PC-9 (cell line): ENCODE data around the gene HTRA2. TPM values are rescaled to one million over a fixed set of nuclear protein-coding genes. Genes with fewer than 3 reads are reported as not detected.

Source experiments
- BruUV-seq: library from RNA; stranded (reverse); fragments of 400-500 nt; replicated peaks from 2 replicates; lab custom pipeline; 2021; lab: Mats Ljungman, UMichigan
- CTCF ChIA-PET: fragments of 300-600 bp; sonication (Branson Sonifier 250); formaldehyde crosslinking; loops from one replicate; lab custom pipeline; 2022; ENCODE audit warnings: antibody characterized with exemption; lab: Charles Lee
- POLR2A ChIA-PET: fragments of 300-600 bp; sonication (Branson Sonifier 250); formaldehyde crosslinking; loops from one replicate; lab custom pipeline; 2022; ENCODE audit warnings: antibody characterized with exemption; ENCODE audit not compliant: unreplicated experiment; lab: Charles Lee
- DNase-seq, 2 experiments: peaks; one replicate each; pipeline versions ENCODE4 v3.0.0 to v3.0.0-alpha.2; 2015 to 2022; ENCODE audit warnings: mixed read lengths in 1 of 2
- H2AFZ ChIP-seq: fragments of 200-600 bp; sonication (generic); 2 replicates; pipeline ENCODE4 v1.8.1; 2017; ENCODE audit warnings: antibody characterized with exemption
- H3F3A ChIP-seq: fragments of 200-600 bp; sonication (generic); 2 replicates; pipeline ENCODE4 v1.8.1; 2017; ENCODE audit warnings: antibody characterized with exemption, mild to moderate bottlenecking, low read depth; ENCODE audit not compliant: insufficient read depth
- H3K27ac ChIP-seq: fragments of 200-600 bp; sonication (generic); 2 replicates; pipeline ENCODE4 v1.6.1; 2016; ENCODE audit warnings: mixed run types
- H3K27me3 ChIP-seq: fragments of 200-600 bp; sonication (generic); 2 replicates; pipeline ENCODE4 v1.6.1; 2016; ENCODE audit warnings: low read depth, mixed run types; ENCODE audit not compliant: insufficient read depth
- H3K36me3 ChIP-seq: fragments of 200-600 bp; sonication (generic); 2 replicates; pipeline ENCODE4 v1.6.1; 2016; ENCODE audit warnings: low read depth, mixed run types
- H3K4me1 ChIP-seq: fragments of 200-600 bp; sonication (generic); replicated peaks from 2 replicates; pipeline ENCODE4 v1.6.1; 2016; ENCODE audit warnings: mixed run types; ENCODE audit not compliant: insufficient read depth
- H3K4me2 ChIP-seq: fragments of 200-600 bp; sonication (generic); 2 replicates; pipeline ENCODE4 v1.6.1; 2017; ENCODE audit warnings: mixed run types
- H3K4me3 ChIP-seq: fragments of 200-600 bp; sonication (generic); 2 replicates; pipeline ENCODE4 v1.6.1; 2016; ENCODE audit warnings: mixed run types
- H3K79me2 ChIP-seq: fragments of 200-600 bp; sonication (generic); 2 replicates; pipeline ENCODE4 v1.6.1; 2017; ENCODE audit warnings: low read depth, mixed run types
- H3K9me2 ChIP-seq: fragments of 200-600 bp; sonication (generic); 2 replicates; pipeline ENCODE4 v1.8.1; 2017; ENCODE audit warnings: mild to moderate bottlenecking; ENCODE audit not compliant: insufficient read depth
- H3K9me3 ChIP-seq: fragments of 200-600 bp; sonication (generic); 2 replicates; pipeline ENCODE4 v1.8.1; 2016; ENCODE audit warnings: low read depth; ENCODE audit not compliant: insufficient read depth
- H4K20me1 ChIP-seq: fragments of 200-600 bp; sonication (generic); 2 replicates; pipeline ENCODE4 v1.8.1; 2017; ENCODE audit not compliant: insufficient read depth
- CTCF ChIP-seq: fragments of 200-600 bp; sonication (generic); conservative IDR thresholded peaks from 2 replicates; pipeline ENCODE4 v1.6.1; 2017; ENCODE audit warnings: mixed run types, antibody characterized with exemption, mild to moderate bottlenecking, moderate library complexity
- EZH2 ChIP-seq: fragments of 200-600 bp; sonication (generic); IDR thresholded peaks from 2 replicates; pipeline ENCODE4 v1.8.0; 2017; ENCODE audit warnings: antibody characterized with exemption, low read depth
- intact Hi-C: fragments of 100-400 bp; cut with micrococcal nuclease; formaldehyde crosslinking; loops from one replicate; pipeline ENCODE4 v1.10.0; 2022; ENCODE audit not compliant: unreplicated experiment
- total RNA-seq: library from RNA; stranded (reverse); gene quantifications from 2 replicates; pipeline ENCODE4 v1.2.3, GENCODE V29; 2021

HTRA2 gene
- total RNA-seq, 1 experiment from 2014 or later, result 23.5 TPM

- TF ChIP-seq EZH2 (no peak), CTCF (no peak)
- CTCF ChIA-PET, result no interaction called here
- BruUV-seq, result no TSS peak
- intact Hi-C loops, result loop anchor here (10.0 kb wide), 1 partner anchor 344 kb away; no protein-coding TSS in a partner anchor
- Histone ChIP-seq H3K4me3 (no peak overlapping the region), H3K36me3 (0 out of 2 replicates have a peak, but pooled peaks cover 5% of the 10 kb centered on the region), H3K4me1 (peaks cover 22% of the 10 kb centered on the region), H3K9me3 (no peaks in the 10 kb centered on the region), H3K27ac (no peak overlapping the region), H3F3A (peaks cover 28% of the 10 kb centered on the region; the same call in 1 of the 2 replicates), H3K79me2 (peaks cover 15% of the 10 kb centered on the region), H4K20me1 (no peaks in the 10 kb centered on the region), H3K27me3 (no peaks in the 10 kb centered on the region), H2AFZ (no peak overlapping the region), H3K4me2 (no peak overlapping the region), H3K9me2 (no peaks in the 10 kb centered on the region)
- POLR2A ChIA-PET, result no interaction called here
- no peak for DNase-seq
Measured at GRCh38 chr2:74500578-74500946, 29.2 kb upstream of the HTRA2 start.

GRCh38 chr2:74501335-74502071 lies 28.2 kb upstream of the HTRA2 start:
- ChIA-PET CTCF (no interaction called here), POLR2A (no interaction called here)
- Histone ChIP-seq H3K4me2 (no peak overlapping the region), H3F3A (peaks cover 29% of the 10 kb centered on the region; the same call in 1 of the 2 replicates), H3K4me1 (peaks cover 32% of the 10 kb centered on the region), H3K27me3 (no peaks in the 10 kb centered on the region), H3K9me2 (no peaks in the 10 kb centered on the region), H3K27ac (no peak overlapping the region), H3K4me3 (no peak overlapping the region), H3K36me3 (0 out of 2 replicates have a peak, but pooled peaks cover 10% of the 10 kb centered on the region), H2AFZ (no peak overlapping the region), H3K79me2 (peaks cover 24% of the 10 kb centered on the region), H4K20me1 (no peaks in the 10 kb centered on the region), H3K9me3 (no peaks in the 10 kb centered on the region)
- BruUV-seq, result no TSS peak
- intact Hi-C loops, result loop anchor here (10.0 kb wide), 1 partner anchor 343 kb away; no protein-coding TSS in a partner anchor
- TF ChIP-seq EZH2 (no peak), CTCF (no peak)
- DNase-seq, result no peak

GRCh38 chr2:74502147-74502719 lies 27.5 kb upstream of the HTRA2 start:
- ChIA-PET POLR2A (no interaction called here), CTCF (no interaction called here)
- Histone ChIP-seq H3K4me2 (no peak overlapping the region), H3K9me2 (no peaks in the 10 kb centered on the region), H3K4me3 (no peak overlapping the region), H3F3A (peaks cover 35% of the 10 kb centered on the region; the same call in 1 of the 2 replicates), H3K4me1 (peaks cover 31% of the 10 kb centered on the region), H3K79me2 (peaks cover 29% of the 10 kb centered on the region), H3K27ac (no peak overlapping the region), H4K20me1 (no peaks in the 10 kb centered on the region), H3K9me3 (no peaks in the 10 kb centered on the region), H2AFZ (no peak overlapping the region), H3K27me3 (no peaks in the 10 kb centered on the region), H3K36me3 (0 out of 2 replicates have a peak, but pooled peaks cover 10% of the 10 kb centered on the region)
- TF ChIP-seq CTCF, result no peak
- no peak for TF ChIP-seq EZH2
- BruUV-seq, result no TSS peak
- intact Hi-C loops, result loop anchor here (10.0 kb wide), 1 partner anchor 343 kb away; no protein-coding TSS in a partner anchor
- no peak for DNase-seq
